Measurements from ENCODE around the gene TCF4. TPM values are rescaled to one million over a fixed set of nuclear protein-coding genes. Genes with fewer than 3 reads are reported as not detected.

Gene TCF4
- polyA plus RNA-seq, 1 donor (not counting 4 experiments of a cell fraction or from before 2014, with no cell fraction given) = 9.7 TPM

DNA sequence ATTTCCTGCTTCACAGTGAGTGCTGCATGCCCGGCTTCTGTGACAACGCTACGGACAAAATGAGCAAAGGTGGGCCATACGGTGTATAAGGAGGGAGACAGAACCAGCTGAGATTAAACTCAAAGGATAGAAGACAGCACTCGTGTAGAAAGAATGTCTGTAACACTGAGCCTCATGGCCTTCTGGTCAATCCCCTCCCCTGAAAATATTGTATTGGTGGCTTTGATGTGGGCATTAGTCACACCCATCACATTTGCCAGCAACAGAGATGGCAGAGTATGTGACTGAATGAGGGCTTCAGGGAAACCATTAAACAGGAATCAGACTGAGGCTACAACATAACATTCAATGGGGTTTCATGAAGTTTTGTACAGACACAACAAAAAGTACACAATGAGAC lies 341.0 kb downstream of the TCF4 start:
- no peak overlapping the region for H3K9ac ChIP-seq (ENCODE audit: control insufficient read depth, extremely low read depth, insufficient read depth, low read length)
- no peaks in the 10 kb centered on the region for H3K9me3 ChIP-seq (ENCODE audit: control insufficient read depth, low read depth, low read length)
- no peak overlapping the region for H3K27ac ChIP-seq (ENCODE audit: control insufficient read depth, insufficient read depth, low read length)
- no peaks in the 10 kb centered on the region for H3K79me2 ChIP-seq (ENCODE audit: control insufficient read depth, insufficient read depth, low read length)
- H2AFZ ChIP-seq (ENCODE audit: control insufficient read depth, low read length) = no peak overlapping the region
- no peaks in the 10 kb centered on the region for H4K20me1 ChIP-seq (ENCODE audit: control insufficient read depth, extremely low read depth, insufficient read depth, low read length)
- H3K9me1 ChIP-seq (ENCODE audit: control insufficient read depth, extremely low read depth, insufficient read depth, low read length) = no peaks in the 10 kb centered on the region
- H3K4me2 ChIP-seq (ENCODE audit: control insufficient read depth, extremely low read depth, insufficient read depth, low read depth, low read length) = no peak overlapping the region
- H3K36me3 ChIP-seq (ENCODE audit: control insufficient read depth in 2 of 2, extremely low read depth in 1 of 2, insufficient read depth in 2 of 2, low read length in 2 of 2) = peaks cover 0 to 2% of the 10 kb centered on the region in 2 experiments
- H3K27me3 ChIP-seq (ENCODE audit: control insufficient read depth, extremely low read depth, insufficient read depth, low read length) = no peaks in the 10 kb centered on the region
- H3K4me1 ChIP-seq (ENCODE audit: control insufficient read depth, extremely low read depth, insufficient read depth, low read length) = no peaks in the 10 kb centered on the region
- DNase-seq (ENCODE audit: low read depth, low spot score) = no peak
- TF ChIP-seq, protein P1, sequence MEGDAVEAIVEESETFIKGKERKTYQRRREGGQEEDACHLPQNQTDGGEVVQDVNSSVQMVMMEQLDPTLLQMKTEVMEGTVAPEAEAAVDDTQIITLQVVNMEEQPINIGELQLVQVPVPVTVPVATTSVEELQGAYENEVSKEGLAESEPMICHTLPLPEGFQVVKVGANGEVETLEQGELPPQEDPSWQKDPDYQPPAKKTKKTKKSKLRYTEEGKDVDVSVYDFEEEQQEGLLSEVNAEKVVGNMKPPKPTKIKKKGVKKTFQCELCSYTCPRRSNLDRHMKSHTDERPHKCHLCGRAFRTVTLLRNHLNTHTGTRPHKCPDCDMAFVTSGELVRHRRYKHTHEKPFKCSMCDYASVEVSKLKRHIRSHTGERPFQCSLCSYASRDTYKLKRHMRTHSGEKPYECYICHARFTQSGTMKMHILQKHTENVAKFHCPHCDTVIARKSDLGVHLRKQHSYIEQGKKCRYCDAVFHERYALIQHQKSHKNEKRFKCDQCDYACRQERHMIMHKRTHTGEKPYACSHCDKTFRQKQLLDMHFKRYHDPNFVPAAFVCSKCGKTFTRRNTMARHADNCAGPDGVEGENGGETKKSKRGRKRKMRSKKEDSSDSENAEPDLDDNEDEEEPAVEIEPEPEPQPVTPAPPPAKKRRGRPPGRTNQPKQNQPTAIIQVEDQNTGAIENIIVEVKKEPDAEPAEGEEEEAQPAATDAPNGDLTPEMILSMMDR (optimal IDR thresholded peaks at IDR 0.05 in 1 of 3, IDR thresholded peaks at IDR 0.05 in 1 of 3, conservative IDR thresholded peaks at IDR 0.05 in 1 of 3; ENCODE audit: extremely low read depth in 1 of 3, insufficient read depth in 2 of 3, low read length in 3 of 3) = no peak
- TF ChIP-seq EZH2 (IDR thresholded peaks at IDR 0.05; ENCODE audit: low read length) = no peak
- H3K4me3 ChIP-seq (ENCODE audit: control insufficient read depth in 2 of 3, extremely low read depth in 1 of 3, insufficient read depth in 2 of 3, low read depth in 1 of 3, low read length in 3 of 3) = no peak overlapping the region
- dilution Hi-C loops (cut with MboI; ENCODE audit: extremely low pct_ligation_motif_present, low sequenced_read_pairs) = no loop called here
- FAIRE-seq = no peak

DNA sequence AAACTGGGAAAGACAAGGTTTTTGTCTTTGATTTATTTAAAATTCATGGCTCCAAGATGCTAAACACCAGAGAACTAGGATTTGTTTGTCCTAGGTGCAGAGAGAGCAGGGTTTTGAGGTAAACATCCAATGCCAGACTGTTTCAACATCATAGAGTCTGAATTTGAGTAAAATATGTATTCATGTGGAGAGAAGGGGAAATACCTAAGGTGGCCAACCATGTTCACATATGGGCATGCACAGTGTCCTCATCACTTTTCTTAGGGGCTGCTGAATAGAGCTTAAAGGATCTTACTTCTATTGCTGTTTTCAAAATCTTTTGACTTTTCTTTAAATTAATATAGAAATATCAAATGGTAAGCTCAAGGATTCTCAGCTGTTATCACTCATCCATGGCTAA lies 341.7 kb downstream of the TCF4 start:
- no peak for FAIRE-seq
- Histone ChIP-seq H4K20me1 (ENCODE audit: control insufficient read depth, extremely low read depth, insufficient read depth, low read length) (no peaks in the 10 kb centered on the region), H3K4me1 (ENCODE audit: control insufficient read depth, extremely low read depth, insufficient read depth, low read length) (no peaks in the 10 kb centered on the region), H3K9me1 (ENCODE audit: control insufficient read depth, extremely low read depth, insufficient read depth, low read length) (no peaks in the 10 kb centered on the region), H3K79me2 (ENCODE audit: control insufficient read depth, insufficient read depth, low read length) (no peaks in the 10 kb centered on the region), H3K9ac (ENCODE audit: control insufficient read depth, extremely low read depth, insufficient read depth, low read length) (no peak overlapping the region), H3K4me2 (ENCODE audit: control insufficient read depth, extremely low read depth, insufficient read depth, low read depth, low read length) (no peak overlapping the region), H3K4me3 (ENCODE audit: control insufficient read depth in 2 of 3, extremely low read depth in 1 of 3, insufficient read depth in 2 of 3, low read depth in 1 of 3, low read length in 3 of 3) (no peak overlapping the region), H3K36me3 (ENCODE audit: control insufficient read depth in 2 of 2, extremely low read depth in 1 of 2, insufficient read depth in 2 of 2, low read length in 2 of 2) (peaks cover 0 to 2% of the 10 kb centered on the region in 2 experiments), H3K9me3 (ENCODE audit: control insufficient read depth, low read depth, low read length) (no peaks in the 10 kb centered on the region), H3K27me3 (ENCODE audit: control insufficient read depth, extremely low read depth, insufficient read depth, low read length) (no peaks in the 10 kb centered on the region), H2AFZ (ENCODE audit: control insufficient read depth, low read length) (no peak overlapping the region), H3K27ac (ENCODE audit: control insufficient read depth, insufficient read depth, low read length) (no peak overlapping the region)
- dilution Hi-C loops (cut with MboI; ENCODE audit: extremely low pct_ligation_motif_present, low sequenced_read_pairs) = no loop called here
- DNase-seq (ENCODE audit: low read depth, low spot score) = no peak
- TF ChIP-seq, protein P1 (optimal IDR thresholded peaks at IDR 0.05 in 1 of 3, IDR thresholded peaks at IDR 0.05 in 1 of 3, conservative IDR thresholded peaks at IDR 0.05 in 1 of 3; ENCODE audit: extremely low read depth in 1 of 3, insufficient read depth in 2 of 3, low read length in 3 of 3) = no peak
- TF ChIP-seq EZH2 (IDR thresholded peaks at IDR 0.05; ENCODE audit: low read length) = no peak

Data from keratinocyte (primary cell).